Upper lobe of right lung (tissue), 1 donor: ENCODE results near the gene KIAA1755. TPM values are rescaled to one million over a fixed set of nuclear protein-coding genes. Genes with fewer than 3 reads are reported as not detected.

Experiments used
- ATAC-seq: fragments of 200-7000 bp; cut with Tn5 transposase; one replicate; pipeline ENCODE4 v1.9.1; 2020; ENCODE audit warnings: mild to moderate bottlenecking, moderate library complexity
- DNase-seq: peaks from one replicate; pipeline ENCODE4 v3.0.0-alpha.2; 2020
- H3K27ac ChIP-seq: fragments of 200-600 bp; one replicate; pipeline ENCODE4 v1.8.0; 2022
- H3K27me3 ChIP-seq: fragments of 200-600 bp; one replicate; pipeline ENCODE4 v1.8.0; 2022; ENCODE audit warnings: mild to moderate bottlenecking
- H3K36me3 ChIP-seq: fragments of 200-600 bp; one replicate; pipeline ENCODE4 v1.8.0; 2022
- H3K4me1 ChIP-seq: fragments of 200-600 bp; one replicate; pipeline ENCODE4 v1.8.0; 2022
- H3K4me3 ChIP-seq: fragments of 200-600 bp; one replicate; pipeline ENCODE4 v1.8.0; 2022; ENCODE audit warnings: mild to moderate bottlenecking
- H3K9me3 ChIP-seq: fragments of 200-600 bp; one replicate; pipeline ENCODE4 v1.8.0; 2022
- intact Hi-C: fragments of 100-400 bp; cut with DNase I; formaldehyde crosslinking; loops from one replicate; pipeline ENCODE4 v1.11.0; 2022
- total RNA-seq: library from RNA; stranded (reverse); fragmentation: NEBNext Ultra II Directional; extraction: Animal tissue kit (Norgen Biotek cat#: 25700); gene quantifications from one replicate; pipeline ENCODE4 v1.2.1, GENCODE V29; 2021
- TF ChIP-seq, protein P1 (sequence below): fragments of 200-600 bp; IDR thresholded peaks from one replicate; pipeline ENCODE4 v1.8.0; 2022; ENCODE audit warnings: antibody characterized with exemption
- donor health status: DM: no; HTN: yes; CAD: no; lungs with severe emphysema.

Gene KIAA1755
- total RNA-seq, 1 donor from 2014 or later: 2.3 TPM

DNA sequence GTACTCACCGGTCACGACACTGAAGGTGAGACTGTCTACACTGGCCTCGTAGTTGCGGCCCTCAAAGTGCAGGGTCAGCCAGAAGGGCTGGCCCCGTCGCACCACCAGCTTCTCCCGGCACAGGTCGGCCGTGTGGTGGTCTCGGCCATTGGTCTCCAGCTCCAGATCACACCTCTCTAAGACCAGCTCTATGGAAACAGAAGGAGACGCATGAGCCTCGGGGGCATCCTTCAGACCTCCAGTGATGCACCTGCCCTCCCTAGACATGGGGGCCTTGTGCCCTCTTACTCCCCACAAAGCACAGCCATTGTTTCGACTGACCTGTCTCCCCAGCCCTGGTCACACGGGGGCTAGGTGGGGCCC is 99.1 kb downstream of the KIAA1755 start:
- DNase-seq (peak; percentile 43), ATAC-seq (no peak)
- TF ChIP-seq, protein P1, sequence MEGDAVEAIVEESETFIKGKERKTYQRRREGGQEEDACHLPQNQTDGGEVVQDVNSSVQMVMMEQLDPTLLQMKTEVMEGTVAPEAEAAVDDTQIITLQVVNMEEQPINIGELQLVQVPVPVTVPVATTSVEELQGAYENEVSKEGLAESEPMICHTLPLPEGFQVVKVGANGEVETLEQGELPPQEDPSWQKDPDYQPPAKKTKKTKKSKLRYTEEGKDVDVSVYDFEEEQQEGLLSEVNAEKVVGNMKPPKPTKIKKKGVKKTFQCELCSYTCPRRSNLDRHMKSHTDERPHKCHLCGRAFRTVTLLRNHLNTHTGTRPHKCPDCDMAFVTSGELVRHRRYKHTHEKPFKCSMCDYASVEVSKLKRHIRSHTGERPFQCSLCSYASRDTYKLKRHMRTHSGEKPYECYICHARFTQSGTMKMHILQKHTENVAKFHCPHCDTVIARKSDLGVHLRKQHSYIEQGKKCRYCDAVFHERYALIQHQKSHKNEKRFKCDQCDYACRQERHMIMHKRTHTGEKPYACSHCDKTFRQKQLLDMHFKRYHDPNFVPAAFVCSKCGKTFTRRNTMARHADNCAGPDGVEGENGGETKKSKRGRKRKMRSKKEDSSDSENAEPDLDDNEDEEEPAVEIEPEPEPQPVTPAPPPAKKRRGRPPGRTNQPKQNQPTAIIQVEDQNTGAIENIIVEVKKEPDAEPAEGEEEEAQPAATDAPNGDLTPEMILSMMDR: no peak
- peaks cover 43% of the 10 kb centered on the region for H3K36me3 ChIP-seq
- no peaks in the 10 kb centered on the region for H3K27me3 ChIP-seq
- no peak overlapping the region for H3K4me3 ChIP-seq
- H3K4me1 ChIP-seq: peaks cover 68% of the 10 kb centered on the region
- H3K9me3 ChIP-seq: no peaks in the 10 kb centered on the region
- H3K27ac ChIP-seq: peak overlapping the region; percentile 42
- intact Hi-C loops: loop anchor here (5.0 kb wide), 1 partner anchor 84 kb away; no protein-coding TSS in a partner anchor

Other genes starting within 250 kb of the KIAA1755 start
- 16.3 TPM for gene TTI1, start 227.3 kb downstream of the KIAA1755 start, total RNA-seq
- 33.1 TPM for gene RPRD1B, start 227.0 kb downstream of the KIAA1755 start, total RNA-seq
- gene TGM2, start 95.5 kb downstream of the KIAA1755 start, total RNA-seq: 562 TPM
- gene BPI, start 43.4 kb upstream of the KIAA1755 start, total RNA-seq: not detected
- 0.26 TPM for gene LBP, start 85.7 kb upstream of the KIAA1755 start, total RNA-seq
- gene SNHG17, start 174.6 kb upstream of the KIAA1755 start, total RNA-seq: 23.8 TPM
- gene RALGAPB, start 212.1 kb upstream of the KIAA1755 start, total RNA-seq: 35.4 TPM